Erythroblast (primary cell): ENCODE data around the gene SMO.

Experiments
- GATA1 ChIP-seq: IDR thresholded peaks from 2 replicates; pipeline ENCODE4 v1.6.1; 2011; ENCODE audit warnings: low read depth, mild to moderate bottlenecking, control low read depth, low read length, moderate library complexity
- POLR2A ChIP-seq: IDR thresholded peaks from 2 replicates; pipeline ENCODE4 v1.6.1; 2011; ENCODE audit warnings: mild to moderate bottlenecking, low read length

GRCh38 chr7:129256221-129256620 is 67.8 kb downstream of the SMO start:
- TF ChIP-seq POLR2A (no peak), GATA1 (no peak)
